Midbrain (tissue), 1 donor: ENCODE measurements around the gene ZNF684.
"Not testable (repeated sequence)": the region's sequence is repeated elsewhere in the genome, so short reads cannot be mapped to it uniquely, and the experiment has no call there.

Source experiments
- DNase-seq: peaks from one replicate; lab custom pipeline; 2025; lab: John Stamatoyannopoulos, UW

Gene ZNF684

GRCh38 chr1:40531381-40532061, at the start of gene ZNF684:
Gene ZNF684 (plus strand): TSS chr1:40531637. CDS start chr1:40533167, 1,530 bp downstream.
- peak; percentile 95 for DNase-seq

GRCh38 chr1:40495315-40495903, 36.0 kb upstream of the ZNF684 start:
- no peak for DNase-seq

GRCh38 chr1:40502651-40503050, 28.8 kb upstream of the ZNF684 start:
- not testable (repeated sequence) for DNase-seq

GRCh38 chr1:40507973-40508372, 23.5 kb upstream of the ZNF684 start:
- no peak for DNase-seq

- peak; percentile 79 for DNase-seq
Observed at GRCh38 chr1:40508375-40509341, 22.8 kb upstream of the ZNF684 start, which contains the start of gene EXO5. Gene EXO5 (plus strand): TSS chr1:40508767. CDS start chr1:40514545, 5,778 bp downstream.

- DNase-seq = no peak
Observed at GRCh38 chr1:40519517-40519916, 11.9 kb upstream of the ZNF684 start.

- DNase-seq = no peak
Observed at GRCh38 chr1:40530735-40531380, 579 bp upstream of the ZNF684 start.

GRCh38 chr1:40532062-40532389, 589 bp downstream of the ZNF684 start:
- no peak for DNase-seq

- DNase-seq = peak; percentile 60
Observed at GRCh38 chr1:40532844-40533424, 1.5 kb downstream of the ZNF684 start.

- no peak for DNase-seq
Observed at GRCh38 chr1:40534589-40534988, 3.2 kb downstream of the ZNF684 start.

- no peak for DNase-seq
Observed at GRCh38 chr1:40535732-40536131, 4.3 kb downstream of the ZNF684 start.

GRCh38 chr1:40539338-40539737, 7.9 kb downstream of the ZNF684 start:
- no peak for DNase-seq

- DNase-seq = no peak
Observed at GRCh38 chr1:40546957-40547356, 15.5 kb downstream of the ZNF684 start.

GRCh38 chr1:40553017-40553416, 21.6 kb downstream of the ZNF684 start:
- no peak for DNase-seq

GRCh38 chr1:40554807-40555206, 23.4 kb downstream of the ZNF684 start:
- DNase-seq = not testable (repeated sequence)

GRCh38 chr1:40556121-40556520, 24.7 kb downstream of the ZNF684 start:
- no peak for DNase-seq

GRCh38 chr1:40558241-40558640, 26.8 kb downstream of the ZNF684 start:
- DNase-seq = not testable (repeated sequence)

GRCh38 chr1:40562185-40562584, 30.7 kb downstream of the ZNF684 start:
- DNase-seq = no peak

- DNase-seq = no peak
Observed at GRCh38 chr1:40563266-40563665, 31.8 kb downstream of the ZNF684 start.

- DNase-seq = no peak
Observed at GRCh38 chr1:40564506-40564905, 33.1 kb downstream of the ZNF684 start.

GRCh38 chr1:40564913-40565312, 33.5 kb downstream of the ZNF684 start:
- no peak for DNase-seq

- DNase-seq = no peak
Observed at GRCh38 chr1:40567825-40568224, 36.4 kb downstream of the ZNF684 start.
